B cell (primary cell): Measurements from ENCODE around the gene NPRL2.

Source experiments
- CTCF ChIP-seq: fragments of 200-600 bp; IDR thresholded peaks from one replicate; pipeline ENCODE4 v1.8.0; 2022; ENCODE audit warnings: antibody characterized with exemption, mild to moderate bottlenecking
- EZH2 ChIP-seq: IDR thresholded peaks from 2 replicates; pipeline ENCODE4 v1.6.1; 2012; ENCODE audit warnings: borderline replicate concordance, low read depth, mild to moderate bottlenecking, moderate library complexity, low read length; ENCODE audit not compliant: insufficient read depth, poor library complexity, severe bottlenecking

GRCh38 chr3:50303013-50303815 is 47.4 kb downstream of the NPRL2 start, which contains the start of gene HYAL1:
- no peak for TF ChIP-seq CTCF
- TF ChIP-seq EZH2: no peak
